Heart left ventricle (tissue), 16 donors: ENCODE results near the gene SLC1A7. TPM values are rescaled to one million over a fixed set of nuclear protein-coding genes. Genes with fewer than 3 reads are reported as not detected.

Experiments
- ATAC-seq, 4 donors: fragments of 200-7000 bp; cut with Tn5 transposase; one replicate each; pipeline ENCODE4 v1.9.1; 2020 to 2022; ENCODE audit warnings: moderate library complexity in 4 of 4, mild to moderate bottlenecking in 3 of 4, moderate number of reproducible peaks in 1 of 4
- DNase-seq, 5 donors: peaks; one replicate each; pipeline ENCODE4 v3.0.0-alpha.2; 2020
- H3K27ac ChIP-seq, 12 donors: fragments of 200-600 bp; sonication (generic) in 4 of 12; one replicate each; pipeline versions ENCODE4 v1.5.0 to v1.8.0; 2016 to 2022; ENCODE audit warnings: mild to moderate bottlenecking in 2 of 12
- H3K27me3 ChIP-seq, 9 donors: fragments of 200-600 bp; sonication (generic) in 2 of 9; one replicate each; pipeline versions ENCODE4 v1.5.1 to v1.8.0; 2016 to 2022; ENCODE audit warnings: mild to moderate bottlenecking in 3 of 9
- H3K36me3 ChIP-seq, 9 donors: fragments of 200-600 bp; sonication (generic) in 2 of 9; one replicate each; pipeline versions ENCODE4 v1.5.0 to v1.8.0; 2018 to 2022; ENCODE audit warnings: mild to moderate bottlenecking in 2 of 9
- H3K4me1 ChIP-seq, 12 donors: fragments of 200-600 bp; sonication (generic) in 4 of 12; one replicate each; pipeline versions ENCODE4 v1.5.0 to v1.8.0; 2016 to 2022; ENCODE audit warnings: mild to moderate bottlenecking in 3 of 12
- H3K4me3 ChIP-seq, 12 donors: fragments of 200-600 bp; sonication (generic) in 4 of 12; one replicate each; pipeline versions ENCODE4 v1.5.0 to v1.8.0; 2017 to 2022; ENCODE audit warnings: mild to moderate bottlenecking in 9 of 12, moderate library complexity in 4 of 12
- H3K9me3 ChIP-seq, 12 donors: fragments of 200-600 bp; sonication (generic) in 4 of 12; one replicate each; pipeline versions ENCODE4 v1.5.0 to v1.8.0; 2016 to 2022; ENCODE audit warnings: mild to moderate bottlenecking in 1 of 12
- CTCF ChIP-seq, 12 donors: fragments of 200-600 bp; sonication (generic) in 4 of 12; IDR thresholded peaks; one replicate each; pipeline versions ENCODE4 v1.5.0 to v1.8.0; 2018 to 2022; ENCODE audit warnings: antibody characterized with exemption in 12 of 12, mild to moderate bottlenecking in 5 of 12
- POLR2A ChIP-seq, 2 donors: fragments of 450-650 bp; IDR thresholded peaks; one replicate each; pipeline ENCODE4 v1.6.1; 2017; ENCODE audit warnings: antibody characterized with exemption in 2 of 2, mild to moderate bottlenecking in 2 of 2, moderate library complexity in 2 of 2
- WGBS, 4 donors: extraction: QIAGEN DNeasy Blood & Tissue Kit in 2 of 4; methylation state at CpG; one replicate each; pipeline versions ENCODE4 v1.1.5 to v1.1.7; 2013 to 2018; 5-methylcytosine and 5-hydroxymethylcytosine counted together
- intact Hi-C, 10 donors: fragments of 100-400 bp; cut with DNase I; formaldehyde crosslinking; loops; one replicate each; pipeline versions ENCODE4 v1.11.1 to v1.14.2; 2022
- polyA plus RNA-seq, 2 donors: library from polyadenylated mRNA; stranded (reverse); fragments of 200-250 nt; gene quantifications; one replicate each; pipeline ENCODE4 v1.2.3, GENCODE V29; 2013
- total RNA-seq, 9 donors: library from RNA; depleted of rRNA in 2 of 9; stranded (reverse); fragments of >200 nt in 2 of 9; fragmentation: NEBNext Ultra II Directional in 3 of 9; extraction: Animal tissue kit (Norgen Biotek cat#: 25700) in 3 of 9; gene quantifications; one replicate each; pipeline versions ENCODE4 v1.1.0 to v1.2.4, GENCODE V29; 2016 to 2023
- donor health status: ischemic (EF 13 %, LVEDD 7.1; RV severe dilation, severe dysfunction).
- donor health status: healthy with polysubstance abuse.
- donor health status: DM: no; HTN: yes; CAD: no.
- donor health status: DM: no; HTN: no; CAD: no.
- donor health status: ischemic (EF 25% LVEDD 6.9; RV normal size, moderate dysfunction).
- donor health status: ischemic (EF 25% LVEDD 5.7; RV mildly dilated, moderate dysfunction).
- donor health status: healthy.
- donor health status: DM: yes; HTN: yes; CAD: no.
- donor health status: ischemic (EF 35%, LVEDD 5.7; RV mildly dilated, moderate dysfunction).
- donor health status: nonischemic (EF 11% LVEDD 7.7; RV severe dilation, severe dysfunction).
- donor health status: DM: yes; HTN: yes; CAD: no.
- donor health status: PGD.
- donor health status: ischemic (EF 29% LVEDD 5.4; RV normal size, mild dysfunction).
- donor health status: nonischemic (EF 23%, LVEDD 6.1; RV moderate dilation, normal function).

SLC1A7 gene
- total and polyA plus RNA-seq, 11 donors = 0.07 to 1.1 (median 0.33) TPM; not detected in 2

- no peak overlapping the region for H3K4me3 ChIP-seq
- H3K9me3 ChIP-seq = no peaks in the 10 kb centered on the region
- DNase-seq (peak in 3 of 5 donors; percentile 18 to 58 (median 19)), ATAC-seq (no peak)
- H3K4me1 ChIP-seq = peaks cover 0 to 13% (median 0%) of the 10 kb centered on the region in 12 donors
- peaks cover 0 to 51% (median 0%) of the 10 kb centered on the region in 9 donors for H3K36me3 ChIP-seq
- TF ChIP-seq POLR2A (IDR thresholded peaks at IDR 0.05) (no peak), CTCF (IDR thresholded peaks at IDR 0.05) (no peak)
- no peaks in the 10 kb centered on the region for H3K27me3 ChIP-seq
- 92 to 95% (median 93%) methylated on average over 42 to 46 of the region's 46 CpGs for WGBS, 4 donors
- intact Hi-C loops = no loop called here
- H3K27ac ChIP-seq = no peak overlapping the region
These were observed 63.9 kb downstream of the SLC1A7 start for GRCh38 chr1:53078333-53079101.

GRCh38 chr1:53077599-53077965, 64.9 kb downstream of the SLC1A7 start:
- TF ChIP-seq CTCF (IDR thresholded peaks at IDR 0.05) = no peak
- no peak for TF ChIP-seq POLR2A (IDR thresholded peaks at IDR 0.05)
- H3K9me3 ChIP-seq = no peaks in the 10 kb centered on the region
- no peak overlapping the region for H3K4me3 ChIP-seq
- 92 to 97% (median 94%) methylated on average over 13 of the region's 13 CpGs for WGBS, 4 donors
- peaks cover 0 to 49% (median 0%) of the 10 kb centered on the region in 9 donors for H3K36me3 ChIP-seq
- no peaks in the 10 kb centered on the region for H3K27me3 ChIP-seq
- DNase-seq (peak in 3 of 5 donors; percentile 9 to 28 (median 24)), ATAC-seq (no peak)
- H3K4me1 ChIP-seq = peaks cover 0 to 19% (median 0%) of the 10 kb centered on the region in 12 donors
- intact Hi-C loops = no loop called here
- H3K27ac ChIP-seq = no peak overlapping the region

- intact Hi-C loops = no loop called here
- WGBS, 4 donors = 90 to 91% (median 91%) methylated on average over 16 to 19 of the region's 19 CpGs
- Histone ChIP-seq H3K36me3 (peaks cover 0 to 43% (median 0%) of the 10 kb centered on the region in 9 donors), H3K4me1 (peaks cover 0 to 19% (median 0%) of the 10 kb centered on the region in 12 donors), H3K27ac (no peak overlapping the region), H3K27me3 (no peaks in the 10 kb centered on the region), H3K9me3 (no peaks in the 10 kb centered on the region), H3K4me3 (no peak overlapping the region)
- DNase-seq (peak in 3 of 5 donors; percentile 23 to 55 (median 26)), ATAC-seq (no peak)
- TF ChIP-seq POLR2A (IDR thresholded peaks at IDR 0.05) (no peak), CTCF (IDR thresholded peaks at IDR 0.05) (no peak)
These were observed 65.5 kb downstream of the SLC1A7 start for GRCh38 chr1:53076721-53077598.

- intact Hi-C loops = no loop called here
- no peak for TF ChIP-seq POLR2A (IDR thresholded peaks at IDR 0.05)
- no peak for TF ChIP-seq CTCF (IDR thresholded peaks at IDR 0.05)
- Histone ChIP-seq H3K36me3 (peaks cover 0 to 41% (median 0%) of the 10 kb centered on the region in 9 donors), H3K27me3 (no peaks in the 10 kb centered on the region), H3K4me3 (no peak overlapping the region), H3K4me1 (peaks cover 0 to 19% (median 0%) of the 10 kb centered on the region in 12 donors), H3K9me3 (no peaks in the 10 kb centered on the region), H3K27ac (no peak overlapping the region)
- 94 to 100% (median 96%) methylated on average over 6 to 9 of the region's 9 CpGs for WGBS, 4 donors
- DNase-seq = peak in 3 of 5 donors; percentile 5 to 44 (median 16)
- ATAC-seq = no peak
These were observed 66.3 kb downstream of the SLC1A7 start for GRCh38 chr1:53076165-53076564.
